Immature natural killer cell (primary cell): ENCODE results near the gene KANK3. TPM values are rescaled to one million over a fixed set of nuclear protein-coding genes. Genes with fewer than 3 reads are reported as not detected.

Experiments used
- polyA plus RNA-seq, 3 donors: library from polyadenylated mRNA; unstranded; fragments of 300-500 nt; fragmentation: Illumina TruSeq; gene quantifications; one replicate each; pipeline ENCODE4 v1.2.3, GENCODE V29; 2021

KANK3 gene
- polyA plus RNA-seq, 3 donors from 2014 or later = 4.8 to 8.0 (median 5.3) TPM

Other genes with a start within 250 kb of the KANK3 start
- gene FBN3, start 193.7 kb downstream of the KANK3 start, polyA plus RNA-seq = not detected
- gene CERS4, start 133.9 kb downstream of the KANK3 start, polyA plus RNA-seq = 10 to 100 TPM; 38.0 to 61.1 (median 48.1) TPM
- gene CD320, start 34.9 kb downstream of the KANK3 start, polyA plus RNA-seq = 100 to 1,000 TPM in 1 of 3 donors, 10 to 100 TPM in 2; 86.4 to 105 (median 90.3) TPM
- 100 to 1,000 TPM in 2 of 3 donors, 10 to 100 TPM in 1; 95.2 to 173 (median 132) TPM for gene NDUFA7, start 21.9 kb downstream of the KANK3 start, polyA plus RNA-seq
- gene RPS28, start 21.8 kb downstream of the KANK3 start, polyA plus RNA-seq = 1,000 to 10,000 TPM in 2 of 3 donors, 100 to 1,000 TPM in 1; 690 to 1,852 (median 1,290) TPM
- gene ANGPTL4, start 20.9 kb upstream of the KANK3 start, polyA plus RNA-seq = not detected
- gene RAB11B, start 47.1 kb upstream of the KANK3 start, polyA plus RNA-seq = 100 to 1,000 TPM in 1 of 3 donors, 10 to 100 TPM in 2; 38.1 to 106 (median 53.4) TPM
- 10 to 100 TPM; 43.9 to 71.4 (median 59.4) TPM for gene MARCHF2, start 70.0 kb upstream of the KANK3 start, polyA plus RNA-seq
- 100 to 1,000 TPM; 163 to 287 (median 209) TPM for gene HNRNPM, start 101.7 kb upstream of the KANK3 start, polyA plus RNA-seq
- 1 to 10 TPM; 1.9 to 3.7 (median 2.5) TPM for gene PRAM1, start 159.4 kb upstream of the KANK3 start, polyA plus RNA-seq
- 10 to 100 TPM in 1 of 3 donors, 1 to 10 TPM in 2; 6.0 to 20.8 (median 8.3) TPM for gene ZNF414, start 170.9 kb upstream of the KANK3 start, polyA plus RNA-seq
- 100 to 1,000 TPM; 104 to 340 (median 110) TPM for gene MYO1F, start 234.2 kb upstream of the KANK3 start, polyA plus RNA-seq